Stimulated activated CD4-positive, alpha-beta T cell treated with anti-CD3 and anti-CD28 coated beads, TNF-alpha, amount 100 ng/mL, for 48 hours (primary cell): ENCODE measurements around the gene FAF1.

ENCODE experiments used
- DNase-seq, 3 donors: peaks; one replicate each; pipeline ENCODE4 v3.0.0-alpha.2; 2020; ENCODE audit warnings: low read depth in 3 of 3

Gene FAF1

DNA sequence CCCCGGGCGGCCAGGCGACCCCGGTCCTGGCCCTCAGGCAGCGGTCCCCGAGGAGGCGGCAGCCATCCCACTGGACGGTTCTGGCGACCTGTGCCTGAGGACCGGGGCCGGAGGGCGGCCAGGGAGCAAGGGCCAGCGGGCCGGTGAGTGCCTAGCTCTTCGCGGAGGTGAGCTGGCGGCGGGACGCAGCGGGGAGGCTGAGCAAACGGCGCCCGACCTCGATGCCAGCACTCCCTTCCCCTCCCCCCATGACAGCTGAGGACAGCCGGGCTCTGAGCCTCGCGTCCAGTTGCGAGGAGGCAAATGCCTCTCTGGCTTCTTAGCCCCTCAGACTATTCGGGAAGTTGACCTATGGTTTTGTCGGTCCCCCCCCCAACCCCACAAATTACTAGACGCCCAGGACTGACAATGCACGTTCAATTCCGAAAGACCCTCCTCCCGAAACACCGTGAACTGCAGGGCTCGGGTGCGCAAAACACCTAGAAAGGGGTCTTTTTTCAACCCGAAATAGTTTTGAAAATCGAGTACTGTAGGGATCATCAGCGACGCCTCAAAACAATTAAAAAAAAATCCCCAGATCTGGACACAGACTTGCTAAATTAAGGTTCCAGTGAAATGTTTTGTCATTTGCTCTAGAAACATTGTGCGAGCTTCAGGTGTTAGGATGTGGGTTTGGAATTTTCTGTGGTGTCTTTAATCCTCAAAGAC is 18.2 kb upstream of the FAF1 start:
- no peak for DNase-seq

DNA sequence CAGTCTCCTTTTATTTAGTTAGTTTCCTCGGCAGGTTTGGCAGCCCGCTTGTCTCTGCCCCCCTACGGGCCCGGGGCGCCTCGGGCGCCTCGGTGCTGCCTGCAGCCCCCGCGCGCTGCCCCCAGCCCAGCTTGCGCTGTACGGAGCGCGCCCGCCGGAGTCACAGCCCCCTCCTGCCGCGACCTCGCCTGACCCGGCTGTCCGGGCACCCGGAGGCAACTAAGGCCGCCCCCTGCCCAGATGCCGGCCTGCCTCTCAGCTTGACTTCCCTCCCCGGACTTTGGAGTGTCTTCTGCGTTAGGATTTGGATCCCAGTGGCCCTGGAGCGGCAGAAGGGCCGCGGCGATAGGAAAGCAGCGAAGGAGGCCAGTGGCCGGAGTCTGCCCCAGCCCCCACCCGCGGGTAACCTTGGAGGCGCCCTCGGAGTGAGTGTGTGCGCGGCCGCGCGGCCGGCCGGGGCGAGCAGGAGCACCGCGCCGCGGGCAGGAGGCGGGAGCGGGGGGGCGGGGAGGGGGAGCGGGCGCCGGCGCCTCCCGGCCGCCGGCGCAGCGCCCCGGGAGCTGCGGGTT is 17.6 kb upstream of the FAF1 start:
- DNase-seq = no peak

DNA sequence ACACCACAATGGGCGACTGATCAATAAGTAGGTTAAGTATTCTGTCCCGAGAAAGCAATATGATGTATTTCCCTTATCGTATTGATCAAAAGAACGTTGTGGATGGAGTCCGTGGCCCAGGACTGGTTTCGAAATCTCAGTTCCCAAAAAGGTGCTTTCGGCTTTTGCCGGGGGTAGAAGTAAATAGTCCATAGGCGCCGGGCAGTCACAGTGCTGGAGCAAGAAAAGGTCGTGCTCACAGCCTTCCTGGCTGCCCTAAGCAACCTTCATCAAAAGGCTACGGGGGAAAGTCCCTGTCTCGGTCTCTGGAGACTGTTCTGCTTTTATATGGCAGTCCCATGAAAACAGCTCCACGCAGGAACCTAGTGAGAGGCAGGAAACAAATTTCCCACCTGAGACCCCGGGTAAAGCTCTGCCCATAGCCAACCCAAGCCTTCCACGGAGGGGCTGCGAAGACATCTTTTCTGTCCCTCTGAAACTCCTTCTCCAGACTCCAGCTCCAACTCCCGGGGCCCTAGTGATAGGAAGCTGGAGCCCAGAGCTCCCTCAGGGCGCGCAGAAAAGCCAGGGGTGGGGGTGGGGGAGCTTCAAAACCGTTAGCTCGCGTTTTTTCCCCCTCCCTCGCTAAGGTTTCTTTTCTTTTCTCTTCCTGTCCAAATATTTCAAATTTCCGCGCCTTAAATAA is 17.0 kb upstream of the FAF1 start:
- DNase-seq = no peak

- no peak for DNase-seq
Measured at GRCh38 chr1:50976111-50976889, 16.2 kb upstream of the FAF1 start.

GRCh38 chr1:50975436-50975835 is 15.4 kb upstream of the FAF1 start:
- no peak for DNase-seq

DNA sequence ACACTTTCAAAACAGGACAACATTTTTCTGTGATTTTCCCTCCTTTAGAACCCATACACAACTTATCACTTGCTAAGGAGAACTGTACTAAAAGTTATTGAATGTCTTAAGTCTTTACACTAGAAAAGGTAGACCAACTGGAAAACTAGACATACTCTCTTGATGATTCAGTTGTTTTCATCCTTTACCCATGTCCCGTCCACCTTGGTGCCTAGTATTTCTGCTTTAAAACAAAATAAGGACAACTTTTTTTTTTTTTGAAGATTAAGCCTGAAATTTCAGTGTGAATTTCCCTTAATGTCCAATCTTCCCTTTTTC is 14.5 kb upstream of the FAF1 start:
- no peak for DNase-seq

GRCh38 chr1:50973875-50974617 is 14.0 kb upstream of the FAF1 start:
- no peak for DNase-seq

DNA sequence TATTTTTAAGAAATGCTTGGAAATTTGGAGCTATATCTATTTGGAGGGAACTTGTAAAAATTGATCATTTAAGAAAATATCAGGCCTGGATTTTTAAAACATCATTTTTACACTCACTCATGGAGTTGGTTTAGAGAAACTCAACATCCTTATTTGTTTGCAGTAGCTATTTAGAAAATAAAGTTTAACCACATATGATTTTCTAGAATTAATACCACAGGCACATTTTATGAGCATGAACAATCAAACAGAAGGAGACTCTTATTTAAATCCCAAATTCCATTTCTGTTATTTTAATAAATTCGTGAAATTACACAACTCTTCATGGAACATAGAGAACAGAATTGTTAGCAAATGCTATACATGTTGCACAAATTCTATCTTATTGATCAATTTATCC is 13.2 kb upstream of the FAF1 start:
- DNase-seq = no peak

GRCh38 chr1:50972766-50973165 is 12.7 kb upstream of the FAF1 start:
- DNase-seq = no peak

DNA sequence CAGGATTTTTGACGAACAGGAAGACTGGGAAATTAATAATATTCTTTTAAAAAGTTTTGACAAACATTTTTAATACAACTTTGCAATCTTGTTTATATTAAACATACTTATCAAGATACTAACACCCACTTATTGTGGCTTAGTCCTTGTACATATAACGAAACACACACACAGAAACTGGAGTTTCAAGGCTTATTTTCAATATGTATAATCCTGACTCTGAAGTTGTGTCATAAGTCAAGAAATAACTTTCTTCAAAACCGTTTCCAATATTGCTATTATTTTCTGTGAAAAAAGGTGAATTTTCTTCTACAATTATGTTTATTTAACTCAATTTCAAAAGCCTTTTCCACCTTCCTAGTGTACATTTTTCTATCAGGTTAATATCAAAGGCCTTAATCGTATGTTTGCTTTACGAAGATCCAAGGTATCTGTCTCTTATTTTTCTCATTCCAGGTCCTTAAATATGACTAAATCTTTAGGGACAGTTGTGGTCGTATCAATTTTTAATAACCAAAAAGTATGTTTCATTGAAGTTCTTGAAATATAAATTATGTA is 11.8 kb upstream of the FAF1 start:
- no peak for DNase-seq

GRCh38 chr1:50970931-50971582 is 11.0 kb upstream of the FAF1 start:
- no peak for DNase-seq

GRCh38 chr1:50970509-50970887 is 10.4 kb upstream of the FAF1 start:
- no peak for DNase-seq

DNA sequence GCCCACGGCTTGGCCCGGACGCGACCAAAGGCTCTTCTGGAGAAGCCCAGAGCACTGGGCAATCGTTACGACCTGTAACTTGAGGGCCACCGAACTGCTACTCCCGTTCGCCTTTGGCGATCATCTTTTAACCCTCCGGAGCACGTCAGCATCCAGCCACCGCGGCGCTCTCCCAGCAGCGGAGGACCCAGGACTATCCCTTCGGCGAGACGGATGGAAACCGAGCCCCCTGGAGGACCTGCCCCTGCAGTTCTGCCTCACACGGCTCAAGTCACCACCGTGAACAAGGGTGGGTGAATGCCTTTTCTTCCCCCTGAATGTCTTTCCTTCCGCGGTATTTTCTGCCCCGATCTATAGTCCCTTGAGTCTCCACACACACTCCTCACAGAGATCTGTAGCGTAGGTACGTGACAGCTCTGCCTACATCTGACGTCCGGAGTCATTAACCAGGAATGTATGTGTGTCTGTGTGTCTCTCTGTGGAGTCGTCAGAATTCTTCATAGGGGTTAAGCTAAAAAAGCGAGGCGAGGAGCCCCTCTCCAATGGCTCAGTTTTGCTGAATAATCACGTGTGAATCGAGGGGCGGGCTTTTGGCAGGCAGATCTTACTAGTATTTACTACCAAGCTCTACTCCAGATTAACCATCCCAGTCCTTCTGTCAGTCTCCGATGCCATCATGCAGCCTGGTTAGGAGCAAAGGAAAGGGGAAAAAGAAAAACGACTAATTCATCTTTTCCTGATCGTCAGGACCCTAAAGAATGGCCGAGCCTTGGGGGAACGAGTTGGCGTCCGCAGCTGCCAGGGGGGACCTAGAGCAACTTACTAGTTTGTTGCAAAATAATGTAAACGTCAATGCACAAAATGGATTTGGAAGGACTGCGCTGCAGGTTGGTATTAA is 9.8 kb upstream of the FAF1 start, which contains the start of gene CDKN2C:
Gene CDKN2C (plus strand): TSS at position 635 of the 898 bp plus-strand sequence. CDS start 124 bp downstream, at position 759.
- no peak for DNase-seq

GRCh38 chr1:50968821-50969610 is 8.9 kb upstream of the FAF1 start:
- no peak for DNase-seq

DNA sequence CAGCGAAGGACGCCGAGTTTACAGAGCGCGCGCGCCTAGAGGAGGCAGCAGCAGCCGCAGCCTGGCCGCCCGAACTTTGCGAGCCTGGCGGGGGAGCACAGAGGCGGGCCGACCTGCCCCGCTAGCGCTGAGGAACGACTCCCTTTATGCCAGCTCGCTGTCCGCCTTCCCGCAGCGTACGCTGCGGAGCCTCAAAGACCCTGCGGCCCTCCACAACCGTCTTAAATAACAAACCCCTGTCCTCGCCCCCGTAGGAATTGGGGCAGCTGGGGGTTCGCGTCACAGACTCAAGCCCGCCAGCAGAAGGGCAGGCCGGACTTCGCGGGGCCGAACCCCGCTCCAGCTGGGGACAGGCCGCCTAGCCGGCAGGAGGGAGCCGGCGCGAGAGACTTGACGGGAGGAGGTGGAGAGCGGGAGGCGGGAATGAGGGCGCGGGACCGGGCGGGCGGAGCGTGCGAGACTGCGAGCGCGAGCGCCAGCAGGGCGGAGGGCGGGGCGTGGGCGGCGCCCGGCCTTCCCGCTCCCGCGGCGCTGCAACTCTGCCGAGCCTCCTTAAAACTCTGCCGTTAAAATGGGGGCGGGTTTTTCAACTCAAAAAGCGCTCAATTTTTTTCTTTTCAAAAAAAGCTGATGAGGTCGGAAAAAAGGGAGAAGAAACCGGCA is 8.2 kb upstream of the FAF1 start:
- DNase-seq = peak; percentile 58 to 73 (median 67)

- DNase-seq = no peak
Measured at GRCh38 chr1:50967416-50968157, 7.5 kb upstream of the FAF1 start.

DNA sequence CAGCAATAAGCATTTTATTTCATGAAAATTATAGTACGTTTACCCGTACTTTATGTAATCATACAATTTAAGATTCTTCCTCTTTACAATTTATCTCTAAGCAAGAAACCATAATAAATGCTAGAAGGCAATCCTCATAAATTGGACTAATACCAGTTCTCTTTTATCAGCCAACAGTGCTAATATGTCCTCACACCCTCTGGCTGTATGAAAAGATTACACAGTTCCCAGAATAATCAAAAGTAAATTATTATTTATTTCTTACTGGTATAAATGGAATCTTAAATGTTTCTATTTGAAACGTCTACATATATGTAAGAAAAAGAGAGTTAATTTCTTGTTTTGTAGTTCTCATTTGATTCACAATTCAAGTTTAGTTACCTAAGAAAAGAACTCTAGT is 6.9 kb upstream of the FAF1 start:
- no peak for DNase-seq

DNA sequence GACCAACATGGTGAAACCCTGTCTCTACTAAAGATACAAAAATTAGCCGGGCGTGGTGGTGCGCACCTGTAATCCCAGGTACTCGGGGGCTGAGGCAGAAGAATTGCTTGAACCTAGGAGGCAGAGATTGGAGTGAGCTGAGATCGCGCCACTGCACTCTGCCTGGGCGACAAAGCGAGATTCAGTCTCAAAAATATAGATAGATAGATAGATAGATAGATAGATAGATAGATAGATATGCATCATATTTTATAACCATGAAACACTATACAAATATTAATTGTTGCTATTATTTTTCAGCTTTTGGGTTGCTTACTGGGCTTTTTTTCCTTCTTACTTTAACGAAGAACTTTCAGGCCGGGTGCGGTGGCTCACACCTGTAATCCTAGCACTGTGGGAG is 4.8 kb upstream of the FAF1 start:
- DNase-seq = no peak
